GM18526 (cell line): ENCODE results near the gene IDH3G.

Experiments used
- POLR2A ChIP-seq: IDR thresholded peaks from 3 replicates; pipeline ENCODE4 v1.6.1; 2011; ENCODE audit not compliant: insufficient read length; ENCODE audit errors: extremely low read depth

The IDH3G gene

GRCh38 chrX:153763298-153763932 is 30.8 kb downstream of the IDH3G start:
- TF ChIP-seq POLR2A: no peak

GRCh38 chrX:153762626-153763173 is 31.5 kb downstream of the IDH3G start:
- TF ChIP-seq POLR2A: no peak

DNA sequence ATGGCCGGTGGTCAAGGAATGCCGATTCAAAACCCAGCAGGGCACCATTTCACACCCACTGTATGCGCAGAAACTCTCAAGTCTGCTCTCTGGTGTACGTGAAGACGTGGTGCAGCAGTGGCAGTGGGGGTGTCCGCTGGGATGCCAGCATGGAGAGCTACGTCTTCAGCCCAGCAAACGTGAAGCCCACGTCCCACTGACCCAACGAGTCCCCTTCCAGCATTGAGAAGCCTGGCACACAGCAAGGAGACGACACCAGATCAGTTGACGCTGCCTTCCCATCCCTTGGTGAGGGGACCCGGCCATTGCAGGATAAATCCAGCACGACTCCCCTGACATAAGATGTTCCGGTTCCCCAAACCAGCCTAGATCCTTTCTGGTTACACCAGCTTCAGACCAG is 32.3 kb downstream of the IDH3G start:
- no peak for TF ChIP-seq POLR2A

DNA sequence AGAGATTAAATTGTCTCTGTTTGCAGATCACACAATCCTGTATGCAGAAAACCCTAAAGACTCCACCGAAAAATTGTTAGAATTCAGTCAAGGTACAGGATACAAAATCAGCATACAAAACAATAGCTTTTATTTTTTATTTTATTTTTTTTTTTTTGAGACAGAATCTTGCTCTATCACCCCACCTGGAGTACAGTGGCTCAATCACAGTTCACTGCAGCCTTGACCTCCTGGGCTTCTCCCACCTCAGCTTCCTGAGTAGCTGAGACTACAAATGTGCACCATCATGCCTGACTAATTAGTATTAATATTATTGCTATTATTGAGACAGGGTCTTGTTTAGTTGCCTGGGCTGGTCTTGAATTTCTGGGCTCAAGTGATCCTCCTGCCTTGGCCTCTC is 39.0 kb downstream of the IDH3G start:
- TF ChIP-seq POLR2A: no peak

GRCh38 chrX:153750127-153750774 is 43.9 kb downstream of the IDH3G start:
- no peak for TF ChIP-seq POLR2A

DNA sequence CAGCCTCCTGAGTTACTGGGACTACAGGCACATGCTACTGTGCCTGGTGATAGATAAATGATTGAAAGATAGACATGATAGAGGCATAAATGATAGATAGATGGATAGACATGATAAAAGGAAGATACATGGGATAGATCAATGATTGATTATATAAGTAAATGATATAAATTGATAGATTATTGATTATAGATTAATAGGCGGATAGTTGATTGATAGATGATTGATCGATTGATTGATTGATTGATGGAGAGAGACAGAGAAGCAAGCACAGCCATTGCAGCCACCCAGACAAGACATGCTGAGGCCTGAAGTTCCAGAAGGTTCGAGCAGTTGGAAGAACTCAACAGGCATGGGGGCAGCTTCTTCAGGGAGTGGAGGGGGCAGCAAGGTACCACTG is 47.8 kb downstream of the IDH3G start:
- no peak for TF ChIP-seq POLR2A

DNA sequence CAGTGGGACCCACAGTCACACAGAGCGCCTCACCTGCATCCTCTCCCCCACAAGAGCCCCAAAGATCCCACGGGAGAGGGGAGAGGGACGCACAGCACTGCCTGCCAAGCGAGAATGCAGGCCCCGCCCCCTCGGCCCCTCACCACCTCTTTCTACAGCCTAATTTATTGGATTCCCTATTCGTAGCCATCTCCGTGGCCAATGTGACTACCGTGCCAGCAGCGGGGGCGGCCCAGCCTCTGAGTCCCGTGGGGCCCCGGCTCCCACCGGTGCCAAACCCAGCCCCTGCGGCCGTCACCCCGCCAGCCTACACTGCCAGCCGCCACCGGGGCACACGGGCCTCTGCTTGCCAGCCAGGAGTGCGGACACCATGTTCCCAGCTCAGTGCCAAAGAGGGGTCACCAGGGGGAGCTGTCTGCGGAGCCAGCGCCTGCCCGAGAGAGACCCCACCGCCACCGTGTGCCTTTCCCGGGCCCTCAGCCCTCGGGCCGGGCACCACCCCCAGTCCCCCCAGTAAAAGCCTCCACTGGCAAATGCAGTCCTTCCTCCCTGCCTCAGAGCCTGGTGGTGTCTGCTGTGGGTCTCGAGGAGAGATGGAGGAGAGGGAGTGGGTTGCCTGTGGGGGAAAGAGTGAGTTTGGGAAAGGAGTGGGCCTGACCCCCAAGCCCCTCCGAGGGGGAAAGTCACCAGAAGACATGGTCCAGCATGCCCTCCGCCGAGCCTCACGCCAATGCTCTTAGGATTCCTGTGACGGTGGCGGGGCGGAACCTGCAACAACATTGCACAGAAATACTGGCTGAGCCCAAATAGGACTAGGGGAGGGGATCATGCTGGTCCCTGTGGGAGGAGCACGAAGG is 49.7 kb downstream of the IDH3G start:
- no peak for TF ChIP-seq POLR2A

DNA sequence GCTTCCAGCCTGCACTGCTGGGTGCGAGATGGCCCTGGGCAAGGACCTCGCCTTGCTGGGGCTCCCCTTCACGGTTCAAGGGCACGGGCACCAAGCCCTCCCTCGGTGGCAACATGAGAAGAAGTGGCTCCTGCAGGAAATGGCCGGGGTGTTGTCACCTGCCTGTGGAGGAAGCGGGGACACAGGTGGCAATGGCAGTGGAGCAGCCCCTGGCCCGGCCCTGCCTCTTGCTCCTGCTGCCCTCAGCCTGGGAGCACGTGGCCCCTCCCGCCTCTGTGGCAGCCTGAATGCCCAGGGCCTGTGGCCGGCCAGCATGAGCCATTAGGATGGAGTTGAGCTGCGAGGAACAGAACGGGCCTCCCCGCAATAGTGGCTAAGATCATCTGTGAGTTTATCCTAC is 52.7 kb downstream of the IDH3G start:
- no peak for TF ChIP-seq POLR2A

DNA sequence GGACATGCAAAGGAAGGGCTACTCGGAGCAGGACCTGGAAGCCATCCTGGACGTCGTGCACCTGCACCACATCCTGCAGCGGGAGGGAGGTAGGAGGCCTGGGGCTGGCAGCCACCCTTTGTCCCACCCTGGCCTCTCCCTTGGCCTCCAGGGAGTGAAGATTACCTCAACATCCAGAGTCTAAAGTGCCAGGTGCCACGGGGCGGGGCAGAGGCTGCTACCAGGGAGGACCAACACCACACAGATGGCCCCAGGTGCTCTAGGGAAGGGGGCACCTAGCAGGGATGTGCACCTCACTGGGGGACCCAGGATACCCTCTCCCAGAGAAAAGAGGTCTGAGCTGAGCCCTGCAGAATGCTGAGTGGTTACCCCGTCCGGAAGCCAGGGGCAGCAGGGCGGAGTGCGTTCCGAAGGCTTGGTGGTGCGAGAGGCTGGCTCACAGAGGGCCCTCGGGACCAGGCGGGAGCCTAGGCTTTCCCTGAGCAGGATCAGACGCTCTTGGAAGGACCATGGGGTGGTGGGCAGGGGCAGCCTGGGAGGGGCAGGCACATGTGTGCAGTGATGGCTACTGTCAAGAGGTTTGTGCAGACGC is 53.4 kb downstream of the IDH3G start:
- no peak for TF ChIP-seq POLR2A

- TF ChIP-seq POLR2A: no peak
Observed at GRCh38 chrX:153739754-153740486, 54.3 kb downstream of the IDH3G start.

- TF ChIP-seq POLR2A: no peak
Observed at GRCh38 chrX:153738056-153738605, 56.0 kb downstream of the IDH3G start.

GRCh38 chrX:153736871-153737441 is 57.2 kb downstream of the IDH3G start:
- no peak for TF ChIP-seq POLR2A

DNA sequence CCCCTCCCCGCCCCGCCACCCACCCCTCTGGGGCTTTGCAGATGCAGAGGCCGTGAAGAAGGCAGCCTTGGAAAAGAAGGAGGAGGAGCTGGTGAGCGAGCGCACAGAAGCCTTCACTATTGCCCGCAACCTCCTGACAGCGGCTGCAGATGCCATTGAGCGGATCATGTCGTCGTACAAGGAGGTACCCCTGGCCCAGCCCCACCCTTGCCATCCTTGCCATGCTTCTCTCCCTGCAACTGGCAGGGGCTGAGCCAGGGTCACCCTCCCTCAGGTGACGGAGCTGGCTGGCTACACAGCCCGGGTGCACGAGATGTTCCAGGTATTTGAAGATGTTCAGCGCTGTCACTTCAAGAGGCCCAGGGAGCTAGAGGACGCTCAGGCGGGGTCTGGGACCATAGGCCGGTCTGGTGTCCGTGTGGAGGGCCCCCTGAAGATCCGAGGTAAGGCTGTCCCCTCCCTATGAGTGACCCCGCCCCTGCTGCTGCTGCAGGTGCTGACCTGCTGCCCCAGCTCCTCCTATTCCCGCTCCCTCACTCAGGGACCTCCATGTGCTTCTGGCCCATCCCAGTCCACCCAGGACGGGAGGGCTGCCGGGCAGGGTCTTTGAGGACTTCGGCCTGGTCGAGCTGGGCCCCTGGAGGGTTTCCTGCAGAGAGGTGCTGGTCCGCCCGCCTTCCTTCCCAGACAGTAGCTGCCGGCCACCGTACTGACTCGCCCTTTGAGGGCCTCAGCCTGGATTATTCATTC is 57.9 kb downstream of the IDH3G start:
- TF ChIP-seq POLR2A: no peak
